A172 (cell line): ENCODE data around the gene ST3GAL3. TPM values are rescaled to one million over a fixed set of nuclear protein-coding genes. Genes with fewer than 3 reads are reported as not detected.
"Not testable (repeated sequence)": the region's sequence is repeated elsewhere in the genome, so short reads cannot be mapped to it uniquely, and the experiment has no call there.

ENCODE experiments used
- DNase-seq: peaks from one replicate; pipeline ENCODE4 v3.0.0-alpha.2; 2015; ENCODE audit warnings: low spot score
- total RNA-seq: library from RNA; depleted of rRNA; stranded (reverse); fragments of >200 nt; shearing (Covaris generic); gene quantifications from 2 replicates; pipeline ENCODE4 v1.2.3, GENCODE V29; 2014

ST3GAL3 gene
- total RNA-seq, 1 experiment from 2014 or later, result 7.4 TPM

- DNase-seq, result no peak
These were observed 112.0 kb downstream of the ST3GAL3 start for GRCh38 chr1:43819357-43819756.

- DNase-seq, result peak; percentile 22
These were observed 114.1 kb downstream of the ST3GAL3 start for GRCh38 chr1:43821471-43821870.

- peak; percentile 96 for DNase-seq
These were observed 114.8 kb downstream of the ST3GAL3 start for GRCh38 chr1:43822040-43822690.

- no peak for DNase-seq
These were observed 117.5 kb downstream of the ST3GAL3 start for GRCh38 chr1:43824795-43825194.

DNA sequence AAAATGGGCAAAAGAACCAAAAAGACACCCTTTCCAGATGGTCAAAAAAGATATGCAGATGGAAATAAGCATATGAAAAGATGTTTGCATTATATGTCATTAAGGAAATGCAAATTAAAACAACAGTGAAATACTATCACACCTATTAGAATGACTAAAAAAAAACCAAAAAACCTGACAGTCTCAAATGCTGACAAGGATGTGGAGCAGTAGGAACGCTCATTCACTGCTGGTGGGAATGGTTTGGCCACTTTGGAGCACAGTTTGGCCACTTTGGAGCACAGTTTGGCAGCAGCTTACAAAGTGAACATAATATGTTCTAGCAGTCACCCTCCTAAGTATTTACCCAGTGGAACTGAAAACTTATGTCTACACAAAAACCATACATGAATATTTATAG lies 121.2 kb downstream of the ST3GAL3 start:
- DNase-seq, result no peak

- DNase-seq, result no peak
These were observed 123.5 kb downstream of the ST3GAL3 start for GRCh38 chr1:43830802-43831201.

- no peak for DNase-seq
These were observed 124.5 kb downstream of the ST3GAL3 start for GRCh38 chr1:43831851-43832250.

- no peak for DNase-seq
These were observed 124.9 kb downstream of the ST3GAL3 start for GRCh38 chr1:43832255-43832654.

- no peak for DNase-seq
These were observed 125.7 kb downstream of the ST3GAL3 start for GRCh38 chr1:43832998-43833397.

GRCh38 chr1:43833902-43834279 lies 126.6 kb downstream of the ST3GAL3 start:
- DNase-seq, result not testable (repeated sequence)

- DNase-seq, result peak; percentile 95
These were observed 127.1 kb downstream of the ST3GAL3 start for GRCh38 chr1:43834280-43835081.

GRCh38 chr1:43835082-43836021 lies 128.0 kb downstream of the ST3GAL3 start:
- peak; percentile 98 for DNase-seq

DNA sequence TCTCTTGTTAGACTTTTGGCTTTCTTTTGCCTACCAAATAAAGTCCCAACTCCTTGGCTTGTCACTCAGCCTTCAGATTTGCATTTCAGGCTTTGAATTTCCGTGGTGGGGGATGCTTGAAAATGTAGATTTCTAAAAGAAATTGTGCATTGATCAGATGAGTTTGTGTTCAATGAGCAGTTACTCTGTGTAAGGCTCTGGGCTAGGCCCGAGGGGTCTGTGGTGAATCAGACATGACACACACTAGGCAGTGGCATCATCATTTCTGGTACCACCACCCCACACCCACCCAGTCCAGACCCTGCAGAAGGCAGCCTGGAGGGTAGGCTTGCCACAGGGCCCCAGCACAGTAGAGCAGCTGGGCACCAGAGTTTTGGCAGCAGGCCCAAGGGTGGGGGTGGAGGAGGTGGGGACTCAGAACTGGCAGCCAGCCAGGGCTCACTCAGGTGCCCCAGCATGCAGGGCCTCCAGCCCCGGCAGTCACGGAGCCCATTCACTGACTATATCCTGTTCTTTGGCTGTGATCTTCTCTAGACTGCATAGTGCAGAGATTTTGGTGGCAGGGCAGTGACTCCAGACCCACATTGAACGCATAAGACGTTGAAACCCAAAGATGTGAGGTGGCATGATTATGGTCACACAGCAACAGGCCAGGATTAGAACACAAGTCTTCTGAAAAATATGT lies 129.1 kb downstream of the ST3GAL3 start:
- peak; percentile 46 for DNase-seq

- no peak for DNase-seq
These were observed 131.7 kb downstream of the ST3GAL3 start for GRCh38 chr1:43839056-43839455.

DNA sequence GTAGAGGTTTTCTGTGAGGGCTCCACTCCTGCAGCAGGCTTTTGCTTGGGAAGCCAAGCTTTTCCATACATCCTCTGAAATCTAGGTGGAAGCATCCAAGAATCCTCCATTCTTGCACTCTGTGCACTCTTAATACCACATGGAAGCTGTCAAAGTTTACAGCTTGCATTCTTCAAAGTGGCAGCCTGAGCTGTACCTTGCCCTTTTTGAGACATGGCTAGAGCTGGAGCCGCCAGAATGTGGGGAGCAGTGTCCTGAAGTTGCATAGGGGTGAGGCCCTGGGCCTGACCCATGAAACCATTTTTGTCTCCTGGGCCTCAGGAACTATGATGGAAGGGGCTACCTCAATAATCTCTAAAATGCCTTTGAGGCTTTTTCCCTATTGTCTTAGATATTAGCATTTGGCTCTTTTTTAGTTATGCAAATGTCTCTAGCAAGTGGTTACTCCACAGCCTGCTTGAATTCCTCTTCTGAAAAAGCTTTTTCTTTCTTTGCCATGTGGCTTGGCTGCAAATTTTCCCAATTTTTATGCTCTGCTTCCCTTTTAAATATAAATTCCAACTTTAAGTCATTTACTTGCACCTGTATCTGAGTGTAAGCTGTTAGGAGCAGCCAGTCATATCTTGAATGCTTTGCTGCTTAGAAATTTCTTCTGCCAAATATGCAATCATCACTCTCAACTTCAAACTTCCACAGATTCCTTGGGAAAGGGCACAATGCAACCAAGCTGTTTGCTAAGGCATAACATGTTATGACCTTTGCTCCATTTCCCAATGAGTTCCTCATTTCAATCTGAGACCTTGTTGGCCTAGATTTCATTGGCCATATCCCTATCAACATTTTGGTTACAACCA lies 134.2 kb downstream of the ST3GAL3 start:
- no peak for DNase-seq

- no peak for DNase-seq
These were observed 134.8 kb downstream of the ST3GAL3 start for GRCh38 chr1:43842175-43842498.

DNA sequence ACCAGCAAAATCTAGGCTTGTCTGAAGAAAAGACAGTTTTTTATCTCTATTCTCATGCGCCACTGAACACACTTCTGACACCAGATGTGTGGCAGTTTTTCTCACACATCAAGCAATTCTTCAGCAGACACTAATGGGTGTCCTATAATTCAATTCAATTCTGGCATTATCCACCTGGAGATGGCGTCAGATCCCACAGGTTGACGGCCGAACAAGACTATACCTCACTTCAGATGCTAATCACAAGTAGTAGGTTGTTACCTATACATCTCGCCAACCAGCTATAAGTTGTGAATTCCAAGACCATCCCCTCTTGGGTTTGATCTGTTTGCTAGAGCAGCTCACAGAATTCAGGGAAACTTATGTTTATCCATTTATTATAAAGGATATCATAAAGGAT lies 136.3 kb downstream of the ST3GAL3 start:
- DNase-seq, result no peak

DNA sequence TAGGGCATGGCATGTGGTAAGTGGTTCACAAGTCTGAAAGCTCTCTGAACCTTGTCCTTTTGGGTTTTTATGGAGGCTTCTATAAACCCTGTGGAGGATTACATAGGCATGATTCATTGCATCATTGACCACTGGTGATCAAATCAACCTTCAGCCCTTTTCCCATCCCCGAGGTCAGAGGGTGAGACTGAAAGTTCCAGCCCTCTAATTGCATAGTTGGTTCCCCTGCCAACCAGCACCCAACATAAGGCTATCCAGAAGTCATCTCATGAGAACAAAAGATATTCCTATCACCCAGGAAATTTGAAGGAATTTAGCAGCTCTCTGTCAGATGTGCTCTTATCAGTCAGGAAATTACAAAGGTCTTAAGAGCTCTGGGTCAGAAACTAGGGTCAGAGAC lies 136.8 kb downstream of the ST3GAL3 start:
- DNase-seq, result peak; percentile 33

DNA sequence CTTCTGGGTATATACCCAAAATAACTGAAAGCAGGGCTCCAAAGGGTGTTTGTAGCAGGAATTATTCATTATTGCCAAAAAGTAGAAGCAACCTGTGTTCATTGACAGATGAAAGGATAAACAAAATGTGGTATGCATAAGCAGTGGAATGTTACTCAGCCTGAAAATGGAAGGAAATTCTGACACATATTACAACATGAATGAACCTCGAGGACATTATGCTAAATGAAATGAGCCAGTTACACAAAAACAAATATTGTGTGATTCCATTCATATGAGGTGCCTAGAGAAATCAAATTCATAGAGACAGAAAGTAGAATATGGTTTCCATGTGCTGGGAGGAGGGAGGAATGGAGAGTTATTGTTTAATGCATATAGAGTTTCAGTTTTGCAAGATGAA lies 140.0 kb downstream of the ST3GAL3 start:
- no peak for DNase-seq

GRCh38 chr1:43847882-43848281 lies 140.5 kb downstream of the ST3GAL3 start:
- DNase-seq, result no peak

GRCh38 chr1:43849670-43850069 lies 142.3 kb downstream of the ST3GAL3 start:
- no peak for DNase-seq
